ENCODE data around the gene PCSK1N. TPM values are rescaled to one million over a fixed set of nuclear protein-coding genes. Genes with fewer than 3 reads are reported as not detected.
"Not testable (repeated sequence)": the region's sequence is repeated elsewhere in the genome, so short reads cannot be mapped to it uniquely, and the experiment has no call there.

PCSK1N gene, protein sequence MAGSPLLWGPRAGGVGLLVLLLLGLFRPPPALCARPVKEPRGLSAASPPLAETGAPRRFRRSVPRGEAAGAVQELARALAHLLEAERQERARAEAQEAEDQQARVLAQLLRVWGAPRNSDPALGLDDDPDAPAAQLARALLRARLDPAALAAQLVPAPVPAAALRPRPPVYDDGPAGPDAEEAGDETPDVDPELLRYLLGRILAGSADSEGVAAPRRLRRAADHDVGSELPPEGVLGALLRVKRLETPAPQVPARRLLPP
- polyA plus RNA-seq, result under 1 TPM in 2 of 3 donors, not detected in 1; 0.20 to 0.32 TPM

DNA sequence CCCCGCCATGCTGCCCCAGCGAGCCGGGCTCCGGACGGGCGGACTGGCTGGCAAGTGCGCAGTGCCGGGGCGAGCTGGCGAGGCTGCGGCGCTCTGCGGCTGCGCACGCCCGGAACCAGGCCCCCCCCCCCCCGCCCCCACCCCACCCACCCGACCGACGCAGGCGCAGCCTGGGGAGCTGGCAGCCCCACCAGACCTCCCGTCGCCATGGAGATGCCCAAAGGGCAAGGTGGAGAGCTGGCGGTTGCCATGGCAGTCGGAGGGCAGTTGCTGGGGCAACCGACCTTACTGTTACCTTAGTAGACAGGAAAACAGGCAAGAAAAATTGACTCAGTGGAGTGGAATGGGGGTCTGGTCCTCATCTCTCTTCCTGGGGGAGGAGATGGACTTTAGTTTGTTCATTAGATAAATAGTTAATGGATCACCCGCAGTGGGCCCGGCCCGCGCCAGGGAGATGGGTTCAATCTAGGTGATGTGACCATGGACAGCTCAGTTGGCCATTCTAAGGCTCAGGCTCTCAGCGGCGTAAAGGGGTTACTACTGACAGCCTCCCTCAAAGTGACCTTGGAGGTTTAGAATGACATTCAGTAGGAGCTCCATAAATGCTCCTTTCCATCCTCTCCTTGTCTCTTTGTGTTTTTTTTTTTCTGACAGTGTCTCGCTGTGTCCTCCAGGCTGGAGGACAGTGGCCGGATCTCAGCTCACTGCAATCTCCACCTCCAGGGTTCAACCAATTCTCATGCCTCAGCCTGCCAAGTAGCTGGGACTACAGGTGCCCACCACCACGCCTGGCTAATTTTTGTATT, at the start of gene PCSK1N:
TSS of gene PCSK1N (minus strand) at position 87 of the 806 bp plus-strand sequence. CDS start at position 9, 78 bp downstream.
- peaks cover 9 to 17% (median 9%) of the 10 kb centered on the region in 3 donors for H3K27me3 Mint-ChIP-seq (ENCODE audit: low read depth in 3 of 3)
- no peak for DNase-seq
- peak within 1 kb of the TSS; percentile 5 to 71 (median 53) for H3K4me3 Mint-ChIP-seq
- no peaks in the 10 kb centered on the region for H3K9me3 Mint-ChIP-seq
- H3K27ac Mint-ChIP-seq, result no peak within 1 kb of the TSS
- peaks cover 8 to 15% of the 10 kb centered on the region in 2 donors for H3K4me1 Mint-ChIP-seq
- H3K36me3 Mint-ChIP-seq, result peaks cover 0 to 4% (median 0%) of the 10 kb centered on the region in 3 donors

DNA sequence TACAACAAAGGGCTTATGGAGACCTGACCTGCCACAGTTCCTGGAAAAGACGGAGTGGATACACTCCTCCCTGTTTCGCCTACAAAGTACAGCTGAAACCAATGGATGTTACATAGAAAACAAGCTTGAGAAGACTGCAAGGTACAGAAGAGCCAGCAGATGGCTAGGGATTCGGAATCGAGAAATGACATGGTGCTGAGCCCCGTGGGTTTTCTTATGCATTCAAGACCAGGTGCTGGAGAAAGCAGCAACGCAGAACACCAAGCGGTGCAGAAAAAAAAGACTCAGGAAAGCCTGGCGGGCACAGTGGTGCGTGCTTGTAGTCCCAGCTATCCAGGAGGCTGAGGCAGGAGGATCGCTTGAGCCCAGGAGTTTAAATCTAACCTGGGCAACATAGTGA, 48.3 kb upstream of the PCSK1N start:
- H3K4me1 Mint-ChIP-seq, result no peaks in the 10 kb centered on the region
- no peaks in the 10 kb centered on the region for H3K9me3 Mint-ChIP-seq
- H3K36me3 Mint-ChIP-seq, result no peaks in the 10 kb centered on the region
- H3K27me3 Mint-ChIP-seq (ENCODE audit: low read depth in 3 of 3), result peaks cover 0 to 9% (median 4%) of the 10 kb centered on the region in 3 donors
- H3K4me3 Mint-ChIP-seq, result no peak overlapping the region
- no peak overlapping the region for H3K27ac Mint-ChIP-seq
- no peak for DNase-seq

DNA sequence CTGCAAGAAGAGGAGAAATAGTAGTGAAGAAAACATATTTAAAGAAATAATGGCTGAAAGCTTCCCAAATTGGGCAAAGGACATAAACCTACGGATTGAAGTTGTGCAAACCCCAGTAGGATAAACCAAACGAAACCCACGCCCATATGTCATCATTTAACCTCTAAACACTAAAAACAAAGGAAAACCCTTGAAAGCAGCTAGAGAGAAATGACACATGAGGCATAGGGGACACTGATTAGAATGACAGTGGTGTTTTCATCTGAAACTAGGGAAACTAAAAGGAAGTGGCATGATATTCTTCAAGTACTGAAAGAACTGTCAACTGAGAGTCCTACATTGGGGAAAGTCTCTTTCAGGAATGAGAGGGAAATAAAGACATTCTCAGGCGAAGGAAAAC, 41.5 kb upstream of the PCSK1N start:
- H3K4me1 Mint-ChIP-seq, DNase-seq, H3K36me3 Mint-ChIP-seq, H3K4me3 Mint-ChIP-seq, H3K27ac Mint-ChIP-seq, H3K9me3 Mint-ChIP-seq: not testable (repeated sequence)
- H3K27me3 Mint-ChIP-seq (ENCODE audit: low read depth in 3 of 3), result peaks cover 0 to 12% (median 3%) of the 10 kb centered on the region in 3 donors

DNA sequence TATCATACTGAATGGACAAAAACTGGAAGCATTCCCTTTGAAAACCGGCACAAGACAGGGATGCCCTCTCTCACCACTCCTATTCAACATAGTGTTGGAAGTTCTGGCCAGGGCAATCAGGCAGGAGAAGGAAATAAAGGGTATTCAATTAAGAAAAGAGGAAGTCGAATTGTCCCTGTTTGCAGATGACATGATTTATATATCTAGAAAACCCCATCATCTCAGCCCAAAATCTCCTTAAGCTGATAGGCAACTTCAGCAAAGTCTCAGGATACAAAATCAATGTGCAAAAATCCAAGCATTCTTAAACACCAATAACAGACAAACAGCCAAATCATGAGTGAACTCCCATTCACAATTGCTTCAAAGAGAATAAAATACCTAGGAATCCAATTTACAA, 36.6 kb upstream of the PCSK1N start:
- H3K9me3 Mint-ChIP-seq; H3K27me3 Mint-ChIP-seq (ENCODE audit: low read depth in 3 of 3); DNase-seq; H3K36me3 Mint-ChIP-seq; H3K27ac Mint-ChIP-seq; H3K4me1 Mint-ChIP-seq; H3K4me3 Mint-ChIP-seq: not testable (repeated sequence)

DNA sequence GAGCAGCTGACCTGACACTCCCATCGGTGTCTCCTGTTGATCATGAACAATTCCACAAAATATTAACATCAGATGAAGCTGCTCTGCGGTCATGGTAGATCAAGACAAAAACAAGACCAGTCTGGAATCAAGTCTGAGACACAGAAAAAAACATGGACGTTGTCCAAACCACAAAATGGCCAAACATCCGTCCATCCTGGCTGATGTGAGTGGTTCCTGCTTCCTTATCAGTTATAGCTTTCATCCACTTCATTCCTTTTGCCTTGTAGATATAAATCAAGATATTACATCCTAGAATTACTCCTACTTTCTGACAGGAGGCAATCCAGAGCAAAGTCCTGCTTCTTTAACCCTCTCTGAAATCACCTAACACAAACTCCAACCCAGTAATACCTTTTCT, 28.8 kb upstream of the PCSK1N start:
- Mint-ChIP-seq H3K9me3 (no peaks in the 10 kb centered on the region), H3K27me3 (ENCODE audit: low read depth in 3 of 3) (peaks cover 0 to 9% (median 1%) of the 10 kb centered on the region in 3 donors), H3K4me3 (no peak overlapping the region), H3K27ac (no peak overlapping the region), H3K4me1 (no peaks in the 10 kb centered on the region), H3K36me3 (no peaks in the 10 kb centered on the region)
- DNase-seq, result no peak

DNA sequence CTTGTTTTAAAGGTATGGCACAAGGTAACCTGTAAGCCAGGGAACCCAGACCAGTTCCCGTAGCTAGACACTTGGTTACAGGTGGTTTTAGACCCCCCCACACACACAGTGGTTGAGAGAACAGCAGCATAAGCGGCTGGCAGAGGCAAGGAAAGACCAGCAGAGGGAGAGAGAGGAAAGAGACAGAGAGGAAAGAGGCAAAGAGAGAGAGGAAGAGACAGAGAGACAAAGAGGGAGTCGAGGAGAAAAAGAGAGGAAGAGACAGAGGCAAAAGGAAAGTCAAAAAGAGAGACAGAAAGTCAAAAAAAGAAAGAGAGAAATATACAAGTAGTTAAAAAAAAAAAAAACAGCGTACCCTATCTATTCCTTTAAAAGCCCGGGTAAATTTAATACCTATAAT, 19.5 kb upstream of the PCSK1N start:
- H3K27ac Mint-ChIP-seq, result no peak overlapping the region
- H3K27me3 Mint-ChIP-seq (ENCODE audit: low read depth in 3 of 3), result peaks cover 8% of the 10 kb centered on the region in 3 donors
- no peaks in the 10 kb centered on the region for H3K36me3 Mint-ChIP-seq
- DNase-seq, result no peak
- H3K4me3 Mint-ChIP-seq, result no peak overlapping the region
- H3K9me3 Mint-ChIP-seq, result peaks cover 0 to 3% (median 0%) of the 10 kb centered on the region in 6 donors
- no peaks in the 10 kb centered on the region for H3K4me1 Mint-ChIP-seq

DNA sequence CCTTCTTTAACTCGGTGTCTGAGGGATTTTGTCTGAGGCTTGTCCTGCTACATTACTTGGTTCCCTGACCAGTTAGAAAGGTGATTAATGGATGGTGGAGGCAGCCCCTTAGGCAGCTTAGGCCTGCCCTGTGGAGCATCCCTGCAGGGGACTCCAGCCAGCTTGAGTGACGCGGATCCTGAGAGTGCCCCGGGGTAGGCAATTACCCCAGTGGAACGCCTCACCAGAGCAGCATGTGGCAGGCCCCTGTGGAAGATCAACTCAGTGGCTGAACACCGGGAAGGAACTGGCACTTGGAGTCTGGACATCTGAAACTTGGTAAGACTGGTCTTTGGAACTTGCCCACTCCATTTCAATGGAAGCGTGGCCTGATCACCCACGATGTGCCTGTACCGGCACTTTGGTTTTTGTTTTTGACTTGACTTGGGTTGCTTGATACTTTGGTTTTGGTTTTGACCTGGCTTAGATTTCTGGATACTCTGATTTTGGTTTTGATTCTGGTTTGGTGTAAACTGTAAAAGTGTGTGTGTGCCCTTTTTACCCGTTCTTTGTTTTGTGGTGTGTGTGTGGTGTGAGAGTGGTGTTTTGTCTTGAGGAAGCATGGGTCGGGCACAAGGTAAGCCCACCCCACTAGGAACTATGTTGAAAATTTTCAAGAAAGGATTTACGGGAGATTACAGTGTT, 18.9 kb upstream of the PCSK1N start:
- not testable (repeated sequence) for H3K36me3 Mint-ChIP-seq; H3K27ac Mint-ChIP-seq; H3K4me3 Mint-ChIP-seq; H3K9me3 Mint-ChIP-seq; DNase-seq; H3K27me3 Mint-ChIP-seq (ENCODE audit: low read depth in 3 of 3); H3K4me1 Mint-ChIP-seq

DNA sequence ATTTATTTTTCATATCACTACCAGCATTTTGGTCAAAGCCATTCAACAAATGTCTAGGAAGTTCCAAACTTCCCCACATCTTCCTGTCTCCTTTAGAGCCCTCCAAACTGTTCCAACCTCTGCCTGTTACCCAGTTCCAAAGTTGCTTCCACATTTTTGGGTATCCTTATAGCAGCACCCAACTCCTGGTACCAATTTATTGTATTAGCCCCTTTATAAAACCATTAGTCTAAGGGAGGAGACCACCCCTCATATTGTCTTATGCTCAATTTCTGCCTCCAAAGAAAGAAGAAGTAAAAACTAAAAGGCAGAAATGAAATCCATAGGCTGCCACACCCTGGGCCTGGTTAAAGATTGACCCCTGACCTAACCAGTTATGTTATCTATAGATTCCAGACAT, 18.1 kb upstream of the PCSK1N start:
- not testable (repeated sequence) for H3K36me3 Mint-ChIP-seq; H3K27ac Mint-ChIP-seq; H3K9me3 Mint-ChIP-seq; H3K4me1 Mint-ChIP-seq; H3K4me3 Mint-ChIP-seq; H3K27me3 Mint-ChIP-seq (ENCODE audit: low read depth in 3 of 3); DNase-seq

DNA sequence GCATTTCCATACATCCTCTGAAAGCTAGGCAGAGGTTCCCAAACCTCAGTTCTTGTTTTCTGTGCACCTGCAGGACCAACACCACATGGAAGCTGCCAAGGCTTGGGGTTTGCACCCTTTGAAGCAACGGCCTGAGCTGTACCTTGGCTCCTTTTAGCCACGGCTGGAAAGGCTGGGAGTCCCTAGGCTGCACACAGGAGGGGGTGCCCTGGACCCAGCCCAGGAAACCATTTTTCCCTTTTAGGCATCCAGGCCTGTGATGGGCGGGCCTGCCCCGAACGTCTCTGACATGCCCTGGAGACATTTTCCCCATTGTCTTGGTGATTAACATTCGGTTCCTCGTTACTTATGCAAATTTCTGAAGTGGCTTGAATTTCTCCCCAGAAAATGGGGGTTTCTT, 17.4 kb upstream of the PCSK1N start:
- H3K4me1 Mint-ChIP-seq, result no peaks in the 10 kb centered on the region
- H3K27me3 Mint-ChIP-seq (ENCODE audit: low read depth in 3 of 3), result peaks cover 8% of the 10 kb centered on the region in 3 donors
- peaks cover 0 to 3% (median 0%) of the 10 kb centered on the region in 6 donors for H3K9me3 Mint-ChIP-seq
- no peaks in the 10 kb centered on the region for H3K36me3 Mint-ChIP-seq
- no peak for DNase-seq
- no peak overlapping the region for H3K27ac Mint-ChIP-seq
- H3K4me3 Mint-ChIP-seq, result no peak overlapping the region

DNA sequence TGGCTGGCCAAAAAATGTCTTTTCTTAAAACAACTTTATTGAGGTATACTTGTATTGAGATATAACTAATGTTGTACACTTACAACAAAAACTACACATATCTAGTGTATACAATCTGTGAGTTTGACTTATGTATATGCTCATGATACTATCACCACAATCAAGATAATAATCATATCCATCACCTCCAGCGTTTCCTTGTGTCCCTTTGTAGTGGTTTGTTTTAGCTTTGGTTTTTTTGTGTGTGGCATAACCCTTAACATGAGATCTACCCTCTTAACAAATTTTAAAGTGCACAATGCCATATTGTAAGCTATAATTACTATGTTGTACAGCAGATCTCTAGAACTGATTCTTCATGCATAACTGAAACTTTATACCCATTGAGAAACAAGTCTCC, 13.4 kb upstream of the PCSK1N start:
- DNase-seq, result no peak
- Mint-ChIP-seq H3K4me3 (no peak overlapping the region), H3K36me3 (peaks cover 0 to under 1% (median 0%) of the 10 kb centered on the region in 3 donors), H3K9me3 (peaks cover 0 to 3% (median 0%) of the 10 kb centered on the region in 6 donors), H3K4me1 (no peaks in the 10 kb centered on the region), H3K27me3 (ENCODE audit: low read depth in 3 of 3) (peaks cover 0 to 5% (median 4%) of the 10 kb centered on the region in 3 donors), H3K27ac (no peak overlapping the region)

DNA sequence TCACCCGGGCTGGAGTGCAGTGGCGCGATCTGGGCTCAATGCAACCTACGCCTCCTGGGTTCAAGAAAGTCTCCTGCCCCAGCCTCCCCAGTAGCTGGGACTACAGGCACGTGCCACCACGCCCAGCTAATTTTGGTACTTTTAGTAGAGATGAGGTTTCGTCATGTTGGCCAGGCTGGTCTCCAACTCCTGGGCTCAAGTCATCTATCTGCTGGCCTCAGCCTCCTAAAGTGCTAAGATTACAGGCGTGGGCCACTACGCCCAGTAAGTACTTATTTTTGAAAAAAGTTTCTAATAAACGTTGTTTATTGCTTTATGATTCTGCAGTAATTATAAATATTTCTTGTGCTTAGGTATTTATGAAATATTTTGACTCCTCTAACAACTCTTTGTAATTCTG, 4.3 kb upstream of the PCSK1N start:
- Mint-ChIP-seq H3K4me3 (no peak overlapping the region), H3K9me3 (peaks cover 0 to 2% (median 0%) of the 10 kb centered on the region in 6 donors), H3K27ac (no peak overlapping the region), H3K36me3 (peaks cover 0 to 4% (median 3%) of the 10 kb centered on the region in 3 donors), H3K27me3 (ENCODE audit: low read depth in 3 of 3) (peaks cover 2 to 5% (median 3%) of the 10 kb centered on the region in 3 donors), H3K4me1 (peaks cover 3 to 9% of the 10 kb centered on the region in 2 donors)
- DNase-seq, result no peak

DNA sequence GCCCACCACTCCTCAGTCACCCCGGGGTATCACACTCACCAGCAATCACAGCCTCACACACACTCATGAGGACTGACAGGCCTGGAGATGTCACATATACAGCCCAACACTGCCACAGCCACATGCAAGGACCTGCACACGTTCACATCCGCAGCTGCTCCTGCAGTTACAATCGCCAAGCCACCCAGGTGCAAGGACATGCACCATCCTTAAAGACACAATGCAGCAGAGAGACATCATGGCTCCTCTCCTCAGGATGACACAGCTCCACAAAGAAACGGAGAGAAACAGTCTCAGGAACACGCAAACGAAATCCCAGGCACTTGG, 1.1 kb downstream of the PCSK1N start:
- peaks cover 9 to 17% (median 9%) of the 10 kb centered on the region in 3 donors for H3K27me3 Mint-ChIP-seq (ENCODE audit: low read depth in 3 of 3)
- H3K27ac Mint-ChIP-seq, result no peak overlapping the region
- H3K9me3 Mint-ChIP-seq, result no peaks in the 10 kb centered on the region
- H3K4me1 Mint-ChIP-seq, result peaks cover 8 to 15% of the 10 kb centered on the region in 2 donors
- H3K4me3 Mint-ChIP-seq, result peak overlapping the region in 4 of 5 donors; percentile 29 to 71 (median 50)
- DNase-seq, result no peak
- peaks cover 0 to 4% (median 0%) of the 10 kb centered on the region in 3 donors for H3K36me3 Mint-ChIP-seq

DNA sequence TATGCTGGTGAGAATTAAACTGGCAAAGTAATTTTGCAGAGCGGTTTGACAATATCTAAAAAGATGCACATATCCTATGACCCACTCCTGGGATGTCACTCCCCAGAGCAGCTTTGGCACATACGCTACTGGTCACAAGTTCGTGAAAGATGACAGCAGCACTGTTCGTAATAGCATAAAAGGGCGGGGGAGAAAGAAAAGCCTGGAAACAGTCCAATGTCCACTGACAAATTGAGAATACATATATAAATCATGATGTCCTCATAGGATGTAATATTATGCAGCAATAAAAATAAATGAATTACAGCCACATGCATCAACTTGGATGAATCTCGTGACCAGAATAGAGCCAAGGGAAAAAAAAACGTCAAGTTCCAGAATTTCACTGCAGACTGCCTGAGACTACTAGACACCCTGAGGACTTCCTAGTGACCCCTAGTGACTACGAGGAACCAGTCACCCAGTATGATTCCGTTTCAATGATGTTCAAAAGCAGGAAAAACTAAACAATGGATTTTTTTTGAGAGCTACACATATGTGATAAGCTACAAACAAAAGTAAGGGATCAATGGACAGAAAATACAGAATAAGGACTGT, 1.8 kb downstream of the PCSK1N start:
- DNase-seq, result no peak
- Mint-ChIP-seq H3K27me3 (ENCODE audit: low read depth in 3 of 3) (peaks cover 7 to 18% (median 10%) of the 10 kb centered on the region in 3 donors), H3K4me1 (peaks cover 8 to 15% of the 10 kb centered on the region in 2 donors), H3K9me3 (no peaks in the 10 kb centered on the region), H3K36me3 (peaks cover 0 to 4% (median 0%) of the 10 kb centered on the region in 3 donors), H3K27ac (no peak overlapping the region), H3K4me3 (peak overlapping the region in 2 of 5 donors; percentile 9 to 22)

DNA sequence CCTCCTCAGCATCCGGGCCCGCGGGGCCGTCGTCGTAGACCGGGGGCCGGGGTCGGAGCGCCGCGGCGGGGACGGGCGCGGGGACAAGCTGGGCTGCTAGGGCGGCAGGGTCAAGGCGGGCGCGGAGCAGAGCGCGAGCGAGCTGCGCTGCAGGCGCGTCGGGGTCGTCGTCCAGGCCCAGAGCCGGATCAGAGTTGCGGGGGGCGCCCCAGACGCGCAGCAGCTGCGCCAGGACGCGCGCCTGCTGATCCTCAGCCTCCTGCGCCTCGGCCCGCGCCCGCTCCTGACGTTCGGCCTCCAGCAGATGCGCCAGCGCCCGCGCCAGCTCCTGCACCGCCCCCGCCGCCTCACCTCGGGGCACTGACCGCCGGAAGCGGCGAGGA, 3.5 kb downstream of the PCSK1N start:
- peaks cover 7 to 21% (median 11%) of the 10 kb centered on the region in 3 donors for H3K27me3 Mint-ChIP-seq (ENCODE audit: low read depth in 3 of 3)
- H3K36me3 Mint-ChIP-seq, result peaks cover 0 to 4% (median 0%) of the 10 kb centered on the region in 3 donors
- H3K4me1 Mint-ChIP-seq, result peaks cover 12 to 15% of the 10 kb centered on the region in 2 donors
- H3K27ac Mint-ChIP-seq, result no peak overlapping the region
- no peak for DNase-seq
- H3K9me3 Mint-ChIP-seq, result no peaks in the 10 kb centered on the region
- H3K4me3 Mint-ChIP-seq, result no peak overlapping the region

Measured in immature natural killer cell (primary cell).